Ramos (cell line): Measurements from ENCODE around the gene VCP.

Source experiments
- in situ Hi-C: fragments of 300-500 bp; cut with MboI; formaldehyde crosslinking; loops from one replicate; pipeline ENCODE4 v1.14.3; 2022; ENCODE audit warnings: low sequenced_read_pairs; ENCODE audit not compliant: unreplicated experiment

Gene VCP

GRCh38 chr9:35072461-35073278 lies at the start of gene VCP:
VCP (minus strand) TSS chr9:35072625; CDS start chr9:35072353, 272 bp downstream.
- in situ Hi-C loops, result no loop called here

DNA sequence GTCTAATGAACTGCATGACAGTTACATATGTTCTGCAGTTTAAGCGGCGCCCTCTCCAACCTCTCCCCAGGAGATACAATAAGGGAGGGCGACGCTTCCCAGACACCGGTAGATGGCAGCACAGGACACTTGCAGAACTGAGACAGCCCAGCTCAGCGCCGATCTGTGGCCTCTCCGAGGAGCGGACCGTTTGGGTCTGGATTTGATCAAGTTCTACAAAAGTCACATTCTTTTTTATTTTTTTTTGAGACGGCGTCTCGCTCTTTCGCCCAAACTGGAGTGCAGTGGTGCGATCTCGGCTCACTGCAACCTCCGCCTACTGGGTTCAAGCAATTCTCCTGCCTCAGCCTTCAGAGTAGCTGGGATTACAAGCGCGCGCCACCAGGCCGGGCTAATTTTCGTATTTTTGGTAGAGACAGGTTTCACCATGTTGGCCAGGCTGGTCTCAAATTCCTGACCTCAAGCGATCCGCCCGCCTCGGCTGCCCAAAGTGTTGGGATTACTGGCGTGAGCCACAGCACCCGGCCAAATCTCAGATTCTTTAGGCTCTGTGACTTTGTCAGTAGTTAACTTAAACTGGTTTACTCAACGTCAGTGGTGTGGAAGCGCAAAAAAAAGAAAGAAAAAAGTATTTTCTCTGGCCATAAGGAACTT lies 44.6 kb upstream of the VCP start:
- in situ Hi-C loops, result loop anchor here (10.0 kb wide), 1 partner anchor 438 kb away; no protein-coding TSS in a partner anchor

DNA sequence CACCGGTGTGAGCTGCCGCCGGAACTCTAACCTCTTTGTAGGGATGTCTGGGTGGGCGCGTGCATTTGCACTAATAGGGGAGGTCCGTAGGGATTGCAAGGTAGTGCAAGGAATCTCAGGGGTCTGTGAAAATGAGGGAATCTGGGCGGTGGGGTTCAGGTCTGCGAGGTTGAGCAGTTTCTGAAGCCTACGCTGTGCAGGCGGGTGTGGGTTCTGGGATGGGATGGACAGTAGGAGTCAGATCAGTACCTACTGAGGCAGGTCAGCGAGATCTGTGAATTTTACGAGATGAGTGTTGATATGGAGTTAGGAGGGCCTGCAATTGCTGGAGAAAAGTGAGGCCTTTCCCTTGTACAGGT lies 44.1 kb upstream of the VCP start:
- in situ Hi-C loops, result loop anchor here (10.0 kb wide), 1 partner anchor 438 kb away; no protein-coding TSS in a partner anchor

- in situ Hi-C loops, result loop anchor here (10.0 kb wide), 1 partner anchor 439 kb away; no protein-coding TSS in a partner anchor
These were observed 43.5 kb upstream of the VCP start, which contains the start of gene ATOSB for GRCh38 chr9:35115680-35116538. ATOSB (minus strand) TSS chr9:35115862; CDS start chr9:35108274, 7,588 bp downstream.

DNA sequence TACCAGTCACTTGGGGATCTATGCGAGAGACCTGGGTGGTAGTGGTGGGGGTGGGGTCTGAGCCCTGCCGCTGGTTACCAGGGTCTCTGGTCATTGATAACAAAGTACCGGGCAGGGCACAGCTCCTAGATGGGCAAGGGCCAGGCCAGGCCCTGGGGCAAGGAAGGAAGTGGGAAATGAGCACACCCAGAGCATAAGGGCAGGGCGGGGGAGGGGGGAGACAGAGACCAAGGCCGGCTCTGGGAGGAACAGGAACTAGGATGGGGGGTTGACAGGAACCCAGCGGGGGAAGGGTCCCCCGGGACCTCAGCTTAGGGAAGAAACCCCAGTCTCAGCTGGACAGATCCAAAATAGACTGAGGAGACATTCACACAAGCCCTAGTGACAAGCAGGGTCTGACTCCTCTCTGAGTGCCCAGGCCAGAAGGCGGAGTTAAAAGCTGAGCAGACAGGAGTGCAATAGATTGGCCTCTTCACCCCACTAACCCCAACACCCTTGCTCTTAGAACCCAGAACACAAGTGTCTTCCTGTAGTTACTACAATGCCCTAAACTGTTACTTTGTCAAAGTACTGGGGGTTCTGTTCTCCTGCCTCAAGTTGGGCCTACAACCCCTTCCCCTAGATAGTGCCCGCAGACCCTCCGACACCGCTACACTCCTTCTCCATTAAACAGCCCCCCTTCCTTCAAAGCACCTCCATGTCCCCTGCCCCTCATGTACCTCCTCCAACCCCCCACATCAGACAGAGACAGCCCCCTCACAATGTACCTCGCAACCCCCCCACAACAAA lies 42.6 kb upstream of the VCP start:
- in situ Hi-C loops, result loop anchor here (10.0 kb wide), 1 partner anchor 440 kb away; no protein-coding TSS in a partner anchor

- in situ Hi-C loops, result loop anchor here (10.0 kb wide), 1 partner anchor 441 kb away; no protein-coding TSS in a partner anchor
These were observed 41.9 kb upstream of the VCP start for GRCh38 chr9:35114113-35114839.

- in situ Hi-C loops, result loop anchor here (10.0 kb wide), 1 partner anchor 442 kb away; no protein-coding TSS in a partner anchor
These were observed 40.0 kb upstream of the VCP start for GRCh38 chr9:35112257-35113020.

DNA sequence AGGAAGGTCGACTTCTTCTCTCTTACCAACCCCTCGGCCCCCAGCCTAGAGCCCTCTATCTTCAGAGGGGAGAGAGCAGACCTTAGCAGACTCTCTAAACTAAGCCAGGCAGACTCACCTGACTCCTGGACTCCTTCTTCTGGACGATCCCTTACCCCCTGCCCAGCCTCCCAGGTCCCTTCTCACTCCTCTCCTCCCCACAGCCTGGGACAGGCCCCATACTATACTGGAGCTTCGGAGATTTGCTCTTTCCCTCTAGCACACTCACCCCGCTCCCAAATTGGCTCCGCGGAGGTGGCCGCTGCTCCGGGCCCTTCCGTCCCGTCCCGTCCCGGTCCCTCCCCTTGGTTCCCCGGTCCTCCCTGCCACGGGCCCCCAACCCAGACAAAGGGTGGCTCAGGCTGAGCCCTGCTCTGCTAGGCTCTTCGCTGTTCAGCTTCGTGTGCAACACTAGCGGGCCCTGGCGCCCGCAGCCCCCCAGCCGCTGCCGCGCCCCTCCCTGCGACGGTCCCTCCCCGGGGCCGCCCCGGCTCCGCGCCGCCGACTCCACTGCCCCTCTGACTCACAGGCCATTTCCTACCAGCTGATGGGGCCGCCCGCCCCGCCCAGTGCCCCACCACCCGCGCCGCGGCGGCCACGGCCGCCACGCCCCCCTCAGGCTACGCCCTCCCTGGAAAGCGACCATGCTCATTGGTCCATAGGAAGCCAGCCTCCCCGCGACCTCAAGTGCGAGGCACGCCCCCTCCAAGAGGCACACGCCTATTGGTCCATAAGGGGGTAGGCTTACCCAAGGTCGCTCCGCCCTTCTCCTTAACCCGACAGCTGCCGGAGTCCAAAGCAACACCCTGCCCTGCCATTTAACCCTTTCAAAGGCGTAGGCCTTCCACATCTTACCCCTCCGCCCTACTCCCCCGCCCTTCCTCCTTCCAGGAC lies 38.8 kb upstream of the VCP start:
- in situ Hi-C loops, result loop anchor here (10.0 kb wide), 1 partner anchor 444 kb away; no protein-coding TSS in a partner anchor

- in situ Hi-C loops, result loop anchor here (10.0 kb wide), 1 partner anchor 444 kb away; no protein-coding TSS in a partner anchor
These were observed 37.9 kb upstream of the VCP start for GRCh38 chr9:35110327-35110761.

GRCh38 chr9:35108946-35109575 lies 36.6 kb upstream of the VCP start:
- in situ Hi-C loops, result no loop called here

GRCh38 chr9:35108461-35108860 lies 36.0 kb upstream of the VCP start:
- in situ Hi-C loops, result no loop called here

DNA sequence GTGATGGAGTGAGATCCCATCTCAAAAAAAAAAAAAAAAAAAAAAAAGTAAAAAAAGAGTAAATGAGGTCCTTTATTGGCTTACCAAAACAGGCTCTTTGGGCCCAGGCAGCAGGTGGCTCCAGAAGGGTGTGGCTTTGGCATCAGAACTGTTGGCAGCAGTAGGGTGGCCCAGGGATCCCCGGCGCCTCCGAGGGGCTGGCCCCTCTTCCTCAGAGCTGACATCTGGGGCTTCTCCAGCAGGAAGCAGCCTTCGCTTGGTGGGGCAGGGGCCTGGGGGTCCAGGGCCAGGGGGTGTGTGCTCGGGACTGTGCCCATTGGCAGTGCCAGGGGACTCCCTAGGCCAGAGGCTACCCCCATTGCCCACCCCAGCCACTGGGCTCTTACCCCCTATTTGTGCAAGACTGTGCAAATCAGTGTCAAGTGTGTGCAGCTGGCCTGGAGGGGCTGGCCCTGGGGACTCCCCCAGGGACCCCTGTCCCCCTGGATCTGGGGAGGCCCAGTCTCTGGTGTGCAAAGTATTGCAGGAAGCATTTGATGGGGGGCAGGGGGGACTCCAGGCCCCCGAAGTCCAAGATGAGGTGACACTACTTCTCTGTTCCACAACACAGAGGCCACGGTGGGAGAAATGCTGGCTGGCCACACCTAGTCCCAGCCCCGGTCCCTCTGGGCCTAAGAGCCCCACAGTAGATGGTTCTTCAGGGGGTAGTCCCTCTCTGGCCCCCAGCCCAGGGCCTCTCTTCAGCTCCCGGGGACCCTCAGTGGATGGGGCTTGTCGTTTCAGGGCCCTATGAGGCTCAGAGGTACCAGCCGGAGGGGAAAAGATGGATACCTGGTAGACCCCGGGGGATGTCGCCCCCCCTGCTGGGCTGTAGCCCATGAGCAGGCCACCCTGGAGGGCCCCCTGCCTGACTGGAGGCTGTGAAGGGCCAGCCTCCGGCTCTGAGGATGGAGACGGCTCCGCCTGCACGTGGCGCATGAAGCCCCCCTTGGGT lies 35.2 kb upstream of the VCP start:
- in situ Hi-C loops, result no loop called here

DNA sequence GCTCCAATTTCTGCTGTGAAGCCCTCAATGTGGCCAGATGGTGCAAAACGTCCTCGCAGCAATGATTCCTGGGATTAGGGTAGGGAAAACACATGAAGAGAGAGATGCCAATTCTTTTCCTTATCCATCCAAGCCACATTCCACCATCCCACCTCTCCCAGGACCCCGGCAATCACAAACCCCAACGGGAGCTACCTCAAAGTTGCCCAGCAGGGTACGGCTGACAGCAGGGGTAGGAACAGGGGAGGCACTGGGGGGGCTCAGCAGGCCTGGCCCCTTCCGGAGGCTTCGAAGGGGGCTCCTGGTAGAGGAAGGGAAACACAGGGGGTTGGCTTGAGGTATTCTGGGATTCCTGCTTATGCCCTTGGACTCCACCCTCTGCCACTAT lies 33.9 kb upstream of the VCP start:
- in situ Hi-C loops, result no loop called here

DNA sequence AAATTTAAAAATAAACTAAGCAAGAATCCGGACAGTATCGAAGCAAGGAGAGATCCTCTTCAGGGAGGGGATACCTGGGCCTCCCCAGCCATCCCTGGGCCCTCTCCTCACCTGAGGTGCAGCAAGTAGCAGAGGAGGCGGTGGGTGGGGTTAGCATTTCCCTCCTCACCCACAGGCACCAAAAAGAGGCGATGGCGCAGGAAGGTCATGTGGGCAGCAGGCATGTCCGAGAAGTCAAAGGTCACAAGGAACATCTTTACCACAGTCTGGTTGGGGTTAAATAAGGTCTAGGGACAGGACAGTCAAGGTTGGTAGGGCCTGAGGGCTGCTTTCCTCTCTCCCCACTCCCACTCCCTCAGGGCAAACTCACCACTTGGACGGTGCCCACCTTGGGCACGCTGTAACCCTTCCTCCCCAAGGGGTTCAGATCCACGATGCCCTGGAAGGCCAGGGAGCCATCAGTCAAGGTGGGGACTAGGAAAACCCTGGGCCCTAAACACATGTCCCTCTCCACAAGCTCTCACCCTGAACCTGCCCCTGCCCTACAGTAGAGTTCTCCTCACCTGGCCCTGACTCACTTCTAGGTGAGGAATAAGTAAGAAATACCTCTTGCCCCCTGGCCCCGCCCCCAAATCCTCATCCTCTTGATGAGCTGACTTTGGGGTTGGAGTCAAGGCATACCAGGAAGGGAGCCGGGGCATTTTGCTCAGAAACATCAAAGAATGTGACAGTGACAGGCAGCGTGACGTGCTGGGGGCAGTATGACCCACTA lies 33.3 kb upstream of the VCP start:
- in situ Hi-C loops, result no loop called here

GRCh38 chr9:35105126-35105525 lies 32.7 kb upstream of the VCP start:
- in situ Hi-C loops, result no loop called here
